ENCODE results near the gene PSMA7.

DNA sequence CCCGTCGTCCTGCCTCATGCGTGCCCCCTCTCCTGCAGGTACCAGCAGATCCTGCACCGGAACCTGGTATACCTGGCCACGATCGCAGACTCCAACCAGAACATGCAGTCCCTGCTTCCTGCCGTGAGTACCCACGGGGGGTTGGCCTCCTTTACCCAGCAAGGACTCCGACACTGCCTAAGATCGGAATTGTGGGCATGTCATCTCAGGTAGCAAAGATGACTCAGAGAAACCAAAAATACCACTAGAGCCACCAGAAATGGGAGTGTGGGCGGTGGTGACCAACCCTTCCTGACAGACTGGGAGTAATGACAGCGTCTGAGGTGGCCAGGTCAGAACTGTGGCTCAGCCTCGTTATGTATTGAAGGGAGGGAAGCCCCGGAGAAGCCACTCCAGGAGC is 16.6 kb upstream of the PSMA7 start:
- TF ChIP-seq, protein P1, sequence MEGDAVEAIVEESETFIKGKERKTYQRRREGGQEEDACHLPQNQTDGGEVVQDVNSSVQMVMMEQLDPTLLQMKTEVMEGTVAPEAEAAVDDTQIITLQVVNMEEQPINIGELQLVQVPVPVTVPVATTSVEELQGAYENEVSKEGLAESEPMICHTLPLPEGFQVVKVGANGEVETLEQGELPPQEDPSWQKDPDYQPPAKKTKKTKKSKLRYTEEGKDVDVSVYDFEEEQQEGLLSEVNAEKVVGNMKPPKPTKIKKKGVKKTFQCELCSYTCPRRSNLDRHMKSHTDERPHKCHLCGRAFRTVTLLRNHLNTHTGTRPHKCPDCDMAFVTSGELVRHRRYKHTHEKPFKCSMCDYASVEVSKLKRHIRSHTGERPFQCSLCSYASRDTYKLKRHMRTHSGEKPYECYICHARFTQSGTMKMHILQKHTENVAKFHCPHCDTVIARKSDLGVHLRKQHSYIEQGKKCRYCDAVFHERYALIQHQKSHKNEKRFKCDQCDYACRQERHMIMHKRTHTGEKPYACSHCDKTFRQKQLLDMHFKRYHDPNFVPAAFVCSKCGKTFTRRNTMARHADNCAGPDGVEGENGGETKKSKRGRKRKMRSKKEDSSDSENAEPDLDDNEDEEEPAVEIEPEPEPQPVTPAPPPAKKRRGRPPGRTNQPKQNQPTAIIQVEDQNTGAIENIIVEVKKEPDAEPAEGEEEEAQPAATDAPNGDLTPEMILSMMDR (IDR thresholded peaks at IDR 0.05; ENCODE audit: borderline replicate concordance, extremely low read depth, low read length, poor library complexity, severe bottlenecking), result no peak
- TF ChIP-seq EZH2 (IDR thresholded peaks at IDR 0.05; ENCODE audit: borderline replicate concordance, low read depth, low read length, severe bottlenecking), result no peak

Measured in DND-41 (cell line).